HEK293T (cell line): ENCODE data around the gene UBA1.

ENCODE experiments used
- BHLHE40 ChIP-seq: fragments of 450-650 bp; IDR thresholded peaks from 2 replicates; pipeline ENCODE4 v1.6.1; 2016; ENCODE audit warnings: mild to moderate bottlenecking, moderate library complexity, borderline replicate concordance
- CTBP1 ChIP-seq: fragments of 450-650 bp; IDR thresholded peaks from 2 replicates; pipeline ENCODE4 v1.6.1; 2016; ENCODE audit warnings: borderline replicate concordance
- ELF4 ChIP-seq: fragments of 450-650 bp; IDR thresholded peaks from 2 replicates; pipeline ENCODE4 v1.6.1; 2017; ENCODE audit warnings: antibody characterized with exemption
- FOXA1 ChIP-seq: fragments of 450-650 bp; IDR thresholded peaks from 2 replicates; pipeline ENCODE4 v1.6.1; 2016; ENCODE audit warnings: mild to moderate bottlenecking
- FOXM1 ChIP-seq: fragments of 450-650 bp; IDR thresholded peaks from 2 replicates; pipeline ENCODE4 v1.6.1; 2017; ENCODE audit warnings: mild to moderate bottlenecking, borderline replicate concordance
- HDGF ChIP-seq: fragments of 450-650 bp; IDR thresholded peaks from 2 replicates; pipeline ENCODE4 v1.6.1; 2017; ENCODE audit warnings: antibody characterized with exemption, borderline replicate concordance
- SP1 ChIP-seq: fragments of 450-650 bp; IDR thresholded peaks from 2 replicates; pipeline ENCODE4 v1.6.1; 2017

DNA sequence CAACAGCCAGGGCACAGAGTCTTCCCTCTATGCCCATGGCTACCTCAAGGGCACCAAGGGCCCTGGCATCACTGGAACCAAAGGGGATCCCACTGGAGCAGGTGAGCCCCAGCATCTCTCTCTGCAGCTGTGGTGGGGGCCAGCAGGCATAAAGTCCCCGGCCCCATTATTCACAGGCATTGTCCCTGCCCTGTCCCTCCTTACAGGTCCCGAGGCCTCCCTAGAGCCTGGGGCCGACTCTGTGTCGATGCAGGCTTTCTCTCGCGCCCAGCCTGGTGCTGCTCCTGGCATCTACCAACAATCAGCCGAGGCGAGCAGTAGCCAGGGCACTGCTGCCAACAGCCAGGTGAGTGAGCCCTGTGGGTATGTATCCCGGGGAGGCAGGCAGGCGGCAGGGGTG, 12.3 kb upstream of the UBA1 start:
- TF ChIP-seq SP1: no peak
- TF ChIP-seq ELF4: no peak
- TF ChIP-seq BHLHE40: no peak
- TF ChIP-seq HDGF: no peak
- TF ChIP-seq FOXA1: no peak
- TF ChIP-seq CTBP1: no peak
- no peak for TF ChIP-seq FOXM1
